Smooth muscle cell (in vitro differentiated cells): ENCODE measurements around the gene SIRT7. TPM values are rescaled to one million over a fixed set of nuclear protein-coding genes. Genes with fewer than 3 reads are reported as not detected.

Experiments used
- DNase-seq: peaks from one replicate; lab custom pipeline; 2025; ENCODE audit not compliant: unreplicated experiment; lab: John Stamatoyannopoulos, UW
- H2AFZ ChIP-seq: fragments of 200-600 bp; sonication (generic); 2 replicates; pipeline ENCODE4 v1.6.0; 2016; ENCODE audit warnings: antibody characterized with exemption, low read depth, mild to moderate bottlenecking
- H3F3A ChIP-seq: fragments of 200-600 bp; sonication (generic); 2 replicates; pipeline ENCODE4 v1.6.0; 2017; ENCODE audit warnings: antibody characterized with exemption, low read depth
- H3K27ac ChIP-seq: fragments of 200-600 bp; sonication (generic); 2 replicates; pipeline ENCODE4 v1.5.1; 2016; ENCODE audit warnings: low read depth, mild to moderate bottlenecking
- H3K27me3 ChIP-seq: fragments of 200-600 bp; sonication (generic); 2 replicates; pipeline ENCODE4 v1.6.1; 2016; ENCODE audit warnings: low read depth, mild to moderate bottlenecking
- H3K36me3 ChIP-seq: fragments of 200-600 bp; sonication (generic); 2 replicates; pipeline ENCODE4 v1.5.1; 2016; ENCODE audit warnings: low read depth
- H3K4me1 ChIP-seq: fragments of 200-600 bp; sonication (generic); 2 replicates; pipeline ENCODE4 v1.5.1; 2016; ENCODE audit warnings: low read depth
- H3K4me2 ChIP-seq: fragments of 200-600 bp; sonication (generic); 2 replicates; pipeline ENCODE4 v1.6.0; 2016; ENCODE audit warnings: mild to moderate bottlenecking
- H3K4me3 ChIP-seq: fragments of 200-600 bp; sonication (generic); 2 replicates; pipeline ENCODE4 v1.5.1; 2016; ENCODE audit warnings: mild to moderate bottlenecking
- H3K79me2 ChIP-seq: fragments of 200-600 bp; sonication (generic); 2 replicates; pipeline ENCODE4 v1.6.0; 2016; ENCODE audit warnings: low read depth, mild to moderate bottlenecking
- H3K9ac ChIP-seq: fragments of 200-600 bp; sonication (generic); 2 replicates; pipeline ENCODE4 v1.6.0; 2016; ENCODE audit warnings: low read depth
- H3K9me3 ChIP-seq: fragments of 200-600 bp; sonication (generic); replicated peaks from 2 replicates; pipeline ENCODE4 v1.5.1; 2016; ENCODE audit warnings: low read depth
- H4K20me1 ChIP-seq: fragments of 200-600 bp; sonication (generic); 2 replicates; pipeline ENCODE4 v1.6.0; 2016; ENCODE audit warnings: low read depth
- CTCF ChIP-seq: fragments of 200-600 bp; sonication (generic); IDR thresholded peaks from 2 replicates; pipeline ENCODE4 v1.5.1; 2017; ENCODE audit warnings: borderline replicate concordance, mild to moderate bottlenecking, antibody characterized with exemption; ENCODE audit not compliant: insufficient read depth, poor library complexity, severe bottlenecking
- WGBS: methylation state at CpG from one replicate; pipeline ENCODE4 v1.1.7; 2016; ENCODE audit warnings: low lambda C conversion rate; 5-methylcytosine and 5-hydroxymethylcytosine counted together
- polyA plus RNA-seq: library from polyadenylated mRNA; unstranded; fragments of >200 nt; fragmentation: Nextera tagmentation; extraction: Ambion mirVana; gene quantifications from 2 replicates; pipeline ENCODE4 v1.2.1, GENCODE V29; 2016
- total RNA-seq: library from RNA; depleted of rRNA; stranded (reverse); fragments of >200 nt; gene quantifications from 2 replicates; pipeline ENCODE4 v1.2.3, GENCODE V29; 2014

The SIRT7 gene
- total and polyA plus RNA-seq, 2 experiments from 2014 or later: 10.1 to 19.9 TPM

GRCh38 chr17:81865733-81866439, 52.1 kb downstream of the SIRT7 start:
- peak overlapping the region; percentile 8 for H3K27ac ChIP-seq

GRCh38 chr17:81865358-81865732, 52.6 kb downstream of the SIRT7 start:
- no peak for TF ChIP-seq CTCF
- peak overlapping the region; percentile 8 for H3K27ac ChIP-seq
- 93% methylated on average over 8 of the region's 8 CpGs for WGBS
- H3K4me2 ChIP-seq: no peak overlapping the region
- H3K9me3 ChIP-seq: no peaks in the 10 kb centered on the region
- peaks cover 38% of the 10 kb centered on the region for H3K4me1 ChIP-seq
- DNase-seq: no peak
- H3K36me3 ChIP-seq: no peaks in the 10 kb centered on the region
- H4K20me1 ChIP-seq: peaks cover 74% of the 10 kb centered on the region
- peaks cover 48% of the 10 kb centered on the region for H3K79me2 ChIP-seq
- no peak overlapping the region for H3K9ac ChIP-seq
- H3K4me3 ChIP-seq: no peak overlapping the region
- H3F3A ChIP-seq: peaks cover 47% of the 10 kb centered on the region
- no peaks in the 10 kb centered on the region for H3K27me3 ChIP-seq
- H2AFZ ChIP-seq: no peak overlapping the region

More at GRCh38 chr17:81865733-81866439, 52.1 kb downstream of the SIRT7 start:
- Histone ChIP-seq H3K79me2 (peaks cover 53% of the 10 kb centered on the region), H3K9me3 (no peaks in the 10 kb centered on the region), H3K4me1 (peaks cover 38% of the 10 kb centered on the region), H2AFZ (no peak overlapping the region), H3K4me3 (no peak overlapping the region), H3K9ac (no peak overlapping the region), H3K36me3 (no peaks in the 10 kb centered on the region), H3F3A (peaks cover 47% of the 10 kb centered on the region), H3K4me2 (peak overlapping the region; percentile 42), H3K27me3 (no peaks in the 10 kb centered on the region), H4K20me1 (peaks cover 77% of the 10 kb centered on the region)
- no peak for DNase-seq
- 62% methylated on average over 18 of the region's 18 CpGs for WGBS
- TF ChIP-seq CTCF: no peak

GRCh38 chr17:81863833-81864768, 53.9 kb downstream of the SIRT7 start:
- H2AFZ ChIP-seq: no peak overlapping the region
- TF ChIP-seq CTCF: no peak
- peaks cover 32% of the 10 kb centered on the region for H3K4me1 ChIP-seq
- H3K27ac ChIP-seq: peak overlapping the region; percentile 12
- no peak overlapping the region for H3K4me2 ChIP-seq
- peaks cover 73% of the 10 kb centered on the region for H4K20me1 ChIP-seq
- peaks cover 54% of the 10 kb centered on the region for H3K79me2 ChIP-seq
- no peak for DNase-seq
- no peak overlapping the region for H3K4me3 ChIP-seq
- H3K9me3 ChIP-seq: no peaks in the 10 kb centered on the region
- peaks cover 39% of the 10 kb centered on the region for H3F3A ChIP-seq
- no peaks in the 10 kb centered on the region for H3K36me3 ChIP-seq
- WGBS: 98% methylated on average over 9 of the region's 9 CpGs
- H3K27me3 ChIP-seq: no peaks in the 10 kb centered on the region
- H3K9ac ChIP-seq: no peak overlapping the region
